ENCODE results near the gene ARID1B. TPM values are rescaled to one million over a fixed set of nuclear protein-coding genes. Genes with fewer than 3 reads are reported as not detected.

ARID1B gene
- total and polyA plus RNA-seq, 2 of the 13 experiments (the other 11 are each of a cell fraction or from before 2014, with no cell fraction given) = 20.1 to 32.6 TPM

DNA sequence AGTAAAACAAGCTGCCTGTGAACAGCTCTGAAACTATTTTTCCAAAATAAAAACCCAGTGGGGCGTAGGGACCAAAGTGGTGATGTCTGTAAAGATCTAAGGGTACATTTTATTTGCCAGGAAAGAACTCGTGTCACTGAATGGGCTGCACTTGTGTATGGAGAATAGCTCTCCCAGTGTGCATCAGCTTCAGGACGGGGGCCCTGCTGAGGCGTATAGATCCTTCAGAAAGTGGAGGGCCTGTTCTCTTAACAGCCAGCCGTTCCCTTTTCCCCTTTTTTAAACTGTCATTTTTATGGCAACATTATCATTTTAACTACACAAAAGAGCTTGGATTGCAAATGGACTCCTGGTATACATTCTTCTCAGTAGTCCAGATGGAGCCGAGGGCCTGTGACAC lies 408.8 kb downstream of the ARID1B start:
- no peak for DNase-seq (ENCODE audit: low spot score)
- no peak overlapping the region for H3K27ac ChIP-seq (ENCODE audit: extremely low read length, insufficient read depth, low read length)
- no peaks in the 10 kb centered on the region for H3K9me3 ChIP-seq (ENCODE audit: low read length)
- peaks cover 32 to 72% of the 10 kb centered on the region in 2 experiments for H3K36me3 ChIP-seq (replicated peaks in 1 of 2; ENCODE audit: control insufficient read depth in 1 of 2, insufficient read depth in 2 of 2, low read length in 2 of 2)
- in situ Hi-C loops (cut with HindIII; ENCODE audit: extremely low pct_ligation_motif_present, low pct_unique_long_range_greater_than_20kb) (loop anchor here (10.0 to 25.0 kb wide), 2 partner anchors 151 to 624 kb away; no protein-coding TSS in a partner anchor), intact Hi-C loops (cut with micrococcal nuclease; ENCODE audit: unreplicated experiment) (loop anchor here (2.0 kb wide), 1 partner anchor 621 kb away; no protein-coding TSS in a partner anchor)
- no peak overlapping the region for H2AFZ ChIP-seq (ENCODE audit: low read length)
- H3K4me1 ChIP-seq (ENCODE audit: insufficient read depth, low read length) = peaks cover 26% of the 10 kb centered on the region
- no peaks in the 10 kb centered on the region for H3K79me2 ChIP-seq (ENCODE audit: insufficient read depth, low read length)
- POLR2A ChIA-PET = no interaction called here
- H3K4me2 ChIP-seq (ENCODE audit: low read depth, low read length) = no peak overlapping the region
- ATAC-seq = no peak
- no peaks in the 10 kb centered on the region for H3K27me3 ChIP-seq (ENCODE audit: control insufficient read depth in 1 of 2, insufficient read depth in 2 of 2, low read length in 2 of 2)
- BruUV-seq (replicated peaks) = TSS peak; percentile 22
- CTCF ChIA-PET (ENCODE audit: low intra/inter-chr PET ratio, low total read pairs) = no interaction called here
- TF ChIP-seq ZNF431 (CRISPR knock-in tag; IDR thresholded peaks at IDR 0.05; ENCODE audit: borderline replicate concordance, low read depth) (no peak), RBM22 (optimal IDR thresholded peaks at IDR 0.05; ENCODE audit: low read length) (peak; percentile 56), PHF21A (CRISPR knock-in tag; IDR thresholded peaks at IDR 0.05) (no peak), NBN (conservative IDR thresholded peaks at IDR 0.05) (no peak), RBFOX2 (IDR thresholded peaks at IDR 0.05; ENCODE audit: low read depth, low read length) (no peak)
- TF ChIP-seq, protein P1, sequence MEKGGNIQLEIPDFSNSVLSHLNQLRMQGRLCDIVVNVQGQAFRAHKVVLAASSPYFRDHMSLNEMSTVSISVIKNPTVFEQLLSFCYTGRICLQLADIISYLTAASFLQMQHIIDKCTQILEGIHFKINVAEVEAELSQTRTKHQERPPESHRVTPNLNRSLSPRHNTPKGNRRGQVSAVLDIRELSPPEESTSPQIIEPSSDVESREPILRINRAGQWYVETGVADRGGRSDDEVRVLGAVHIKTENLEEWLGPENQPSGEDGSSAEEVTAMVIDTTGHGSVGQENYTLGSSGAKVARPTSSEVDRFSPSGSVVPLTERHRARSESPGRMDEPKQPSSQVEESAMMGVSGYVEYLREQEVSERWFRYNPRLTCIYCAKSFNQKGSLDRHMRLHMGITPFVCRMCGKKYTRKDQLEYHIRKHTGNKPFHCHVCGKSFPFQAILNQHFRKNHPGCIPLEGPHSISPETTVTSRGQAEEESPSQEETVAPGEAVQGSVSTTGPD (CRISPR knock-in tag; IDR thresholded peaks at IDR 0.05) = no peak
- no peaks in the 10 kb centered on the region for H4K20me1 ChIP-seq (ENCODE audit: insufficient read depth, low read length)
- WGBS (ENCODE audit: low lambda C conversion rate) = 98% methylated on average over 6 of the region's 6 CpGs
- FAIRE-seq = no peak
- H3K9ac ChIP-seq (ENCODE audit: insufficient read depth, low read depth, low read length) = no peak overlapping the region
- H3K4me3 ChIP-seq (replicated peaks in 1 of 3; ENCODE audit: insufficient read depth in 1 of 3, low read depth in 2 of 3, low read length in 3 of 3) = no peak overlapping the region

DNA sequence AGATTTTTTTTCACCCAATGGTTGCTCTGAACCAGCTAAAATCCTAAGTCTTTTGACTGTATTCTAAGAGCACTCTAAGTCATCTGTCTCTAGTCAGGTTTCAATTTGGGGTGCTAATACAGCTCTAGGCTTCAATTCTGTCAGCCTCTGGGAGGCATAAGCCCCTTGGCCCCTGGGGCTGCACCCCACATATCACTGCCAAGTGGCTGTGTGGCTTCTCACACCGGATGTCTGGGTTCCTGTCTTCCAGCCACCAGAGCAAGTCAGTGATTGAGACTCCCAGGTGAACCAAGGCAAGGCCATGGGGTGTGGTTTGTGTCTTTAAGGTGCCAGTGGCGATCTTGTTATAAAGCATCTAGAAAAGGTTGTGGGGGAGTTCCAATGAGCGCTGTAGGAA lies 409.6 kb downstream of the ARID1B start:
- TF ChIP-seq ZMAT3 (CRISPR knock-in tag; conservative IDR thresholded peaks at IDR 0.05) (no peak), KLF16 (CRISPR knock-in tag; IDR thresholded peaks at IDR 0.05) (no peak), ZNF607 (CRISPR knock-in tag; IDR thresholded peaks at IDR 0.05; ENCODE audit: borderline replicate concordance) (no peak), GLI4 (CRISPR knock-in tag; IDR thresholded peaks at IDR 0.05; ENCODE audit: borderline replicate concordance) (no peak)
- TF ChIP-seq, protein P2, sequence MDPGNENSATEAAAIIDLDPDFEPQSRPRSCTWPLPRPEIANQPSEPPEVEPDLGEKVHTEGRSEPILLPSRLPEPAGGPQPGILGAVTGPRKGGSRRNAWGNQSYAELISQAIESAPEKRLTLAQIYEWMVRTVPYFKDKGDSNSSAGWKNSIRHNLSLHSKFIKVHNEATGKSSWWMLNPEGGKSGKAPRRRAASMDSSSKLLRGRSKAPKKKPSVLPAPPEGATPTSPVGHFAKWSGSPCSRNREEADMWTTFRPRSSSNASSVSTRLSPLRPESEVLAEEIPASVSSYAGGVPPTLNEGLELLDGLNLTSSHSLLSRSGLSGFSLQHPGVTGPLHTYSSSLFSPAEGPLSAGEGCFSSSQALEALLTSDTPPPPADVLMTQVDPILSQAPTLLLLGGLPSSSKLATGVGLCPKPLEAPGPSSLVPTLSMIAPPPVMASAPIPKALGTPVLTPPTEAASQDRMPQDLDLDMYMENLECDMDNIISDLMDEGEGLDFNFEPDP (CRISPR knock-in tag; conservative IDR thresholded peaks at IDR 0.05) = no peak
- WGBS (ENCODE audit: low lambda C conversion rate) = 98% methylated on average over 3 of the region's 3 CpGs
- ChIA-PET CTCF (ENCODE audit: low intra/inter-chr PET ratio, low total read pairs) (no interaction called here), POLR2A (no interaction called here)
- Histone ChIP-seq H3K36me3 (replicated peaks in 1 of 2; ENCODE audit: control insufficient read depth in 1 of 2, insufficient read depth in 2 of 2, low read length in 2 of 2) (peaks cover 36 to 70% of the 10 kb centered on the region in 2 experiments), H3K4me3 (replicated peaks in 1 of 3; ENCODE audit: insufficient read depth in 1 of 3, low read depth in 2 of 3, low read length in 3 of 3) (no peak overlapping the region), H2AFZ (ENCODE audit: low read length) (no peak overlapping the region), H3K4me2 (ENCODE audit: low read depth, low read length) (no peak overlapping the region), H3K27me3 (ENCODE audit: control insufficient read depth in 1 of 2, insufficient read depth in 2 of 2, low read length in 2 of 2) (no peaks in the 10 kb centered on the region), H3K79me2 (ENCODE audit: insufficient read depth, low read length) (no peaks in the 10 kb centered on the region), H3K27ac (ENCODE audit: extremely low read length, insufficient read depth, low read length) (no peak overlapping the region), H3K9ac (ENCODE audit: insufficient read depth, low read depth, low read length) (no peak overlapping the region), H4K20me1 (ENCODE audit: insufficient read depth, low read length) (no peaks in the 10 kb centered on the region), H3K9me3 (ENCODE audit: low read length) (no peaks in the 10 kb centered on the region), H3K4me1 (ENCODE audit: insufficient read depth, low read length) (peaks cover 18% of the 10 kb centered on the region)
- intact Hi-C loops (cut with micrococcal nuclease; ENCODE audit: unreplicated experiment) = no loop called here
- no TSS peak for BruUV-seq (replicated peaks)
- no peak for ATAC-seq
- DNase-seq (ENCODE audit: low spot score) = no peak
- FAIRE-seq = no peak
- in situ Hi-C loops (cut with HindIII; ENCODE audit: extremely low pct_ligation_motif_present, low pct_unique_long_range_greater_than_20kb) = loop anchor here (10.0 to 25.0 kb wide), 2 partner anchors 152 to 624 kb away; no protein-coding TSS in a partner anchor
